Endothelial cell of umbilical vein (primary cell): ENCODE data around the gene EMC7. TPM values are rescaled to one million over a fixed set of nuclear protein-coding genes. Genes with fewer than 3 reads are reported as not detected.
"Not testable (repeated sequence)": the region's sequence is repeated elsewhere in the genome, so short reads cannot be mapped to it uniquely, and the experiment has no call there.

Source experiments
- BruUV-seq: library from RNA; stranded (reverse); fragments of 400-500 nt; replicated peaks from 2 replicates; lab custom pipeline; 2021; lab: Mats Ljungman, UMichigan
- CTCF ChIA-PET: fragments of 300-600, 350-600 bp; sonication (Branson Sonifier 250); formaldehyde crosslinking; loops from one replicate; lab custom pipeline; 2021; ENCODE audit warnings: antibody characterized with exemption, inconsistent platforms; lab: Charles Lee
- POLR2A ChIA-PET: fragments of 300-600, 350-600 bp; sonication (Branson Sonifier 250); formaldehyde crosslinking; loops from one replicate; lab custom pipeline; 2021; ENCODE audit warnings: antibody characterized with exemption, inconsistent platforms; lab: Charles Lee
- DNase-seq: peaks from one replicate; pipeline ENCODE4 v3.0.0-alpha.2; 2011; ENCODE audit warnings: low read depth, low spot score
- FAIRE-seq: peaks from 2 replicates; lab custom pipeline; 2011; peaks lifted over from hg19 to GRCh38; lab: Jason Lieb, UNC
- H2AFZ ChIP-seq: 2 replicates; pipeline ENCODE4 v1.6.0; 2012; ENCODE audit warnings: low read depth, low read length, control low read depth, inconsistent platforms
- H3K27ac ChIP-seq: 2 replicates; pipeline ENCODE4 v1.5.1; 2011; ENCODE audit warnings: low read depth, mild to moderate bottlenecking, control low read depth, low read length, moderate library complexity; ENCODE audit not compliant: insufficient read depth
- H3K27me3 ChIP-seq, 2 experiments: 2 replicates each; pipeline versions ENCODE4 v1.6.0 to v1.6.1; 2011; ENCODE audit warnings: low read length in 2 of 2, mixed read lengths in 1 of 2; ENCODE audit not compliant: control insufficient read depth in 2 of 2, insufficient read depth in 2 of 2
- H3K36me3 ChIP-seq, 2 experiments: 2 replicates in 1 of 2; 3 replicates in 1 of 2; pipeline ENCODE4 v1.5.1; 2011; ENCODE audit warnings: low read length in 2 of 2, mild to moderate bottlenecking in 1 of 2, moderate library complexity in 1 of 2; ENCODE audit not compliant: control insufficient read depth in 2 of 2, insufficient read depth in 2 of 2; ENCODE audit errors: extremely low read depth in 1 of 2
- H3K4me1 ChIP-seq: 3 replicates; pipeline ENCODE4 v1.5.1; 2011; ENCODE audit warnings: mild to moderate bottlenecking, low read length; ENCODE audit not compliant: control insufficient read depth, insufficient read depth; ENCODE audit errors: extremely low read depth
- H3K4me2 ChIP-seq: 2 replicates; pipeline ENCODE4 v1.6.1; 2011; ENCODE audit warnings: low read length, control low read depth, mixed read lengths; ENCODE audit not compliant: insufficient read depth
- H3K4me3 ChIP-seq, 3 experiments: fragments of 200-600 bp in 1 of 3; sonication (generic), shearing (Covaris generic) in 1 of 3; replicated peaks in 1 of 3; 2 replicates each; pipeline ENCODE4 v1.5.1; 2011 to 2016; ENCODE audit warnings: control low read depth in 3 of 3, low read length in 3 of 3, mild to moderate bottlenecking in 2 of 3, inconsistent platforms in 1 of 3, low read depth in 1 of 3, moderate library complexity in 1 of 3; ENCODE audit not compliant: insufficient read depth in 1 of 3
- H3K79me2 ChIP-seq: 2 replicates; pipeline ENCODE4 v1.6.0; 2012; ENCODE audit warnings: low read length, inconsistent platforms; ENCODE audit not compliant: control insufficient read depth, insufficient read depth
- H3K9ac ChIP-seq: replicated peaks from 2 replicates; pipeline ENCODE3; 2011; ENCODE audit warnings: low read length, control low read depth; ENCODE audit not compliant: insufficient read depth; ENCODE audit errors: extremely low read depth
- H3K9me1 ChIP-seq: replicated peaks from 3 replicates; pipeline ENCODE4 v1.6.0; 2011; ENCODE audit warnings: mild to moderate bottlenecking, low read length; ENCODE audit not compliant: control insufficient read depth, insufficient read depth; ENCODE audit errors: extremely low read depth
- H3K9me3 ChIP-seq: replicated peaks from 2 replicates; pipeline ENCODE4 v1.5.1; 2012; ENCODE audit warnings: low read length, inconsistent platforms; ENCODE audit not compliant: control insufficient read depth, insufficient read depth
- H4K20me1 ChIP-seq: replicated peaks from 2 replicates; pipeline ENCODE3; 2011; ENCODE audit warnings: mild to moderate bottlenecking, low read length; ENCODE audit not compliant: control insufficient read depth, insufficient read depth; ENCODE audit errors: extremely low read depth
- dilution Hi-C: fragments of 300-500 bp; cut with MboI; formaldehyde crosslinking; loops from one replicate; pipeline ENCODE4 v1.15.0; 2019; ENCODE audit warnings: low sequenced_read_pairs; ENCODE audit not compliant: extremely low pct_ligation_motif_present
- intact Hi-C: fragments of 100-400 bp; cut with micrococcal nuclease; formaldehyde crosslinking; loops from one replicate; pipeline ENCODE4 v1.10.0; 2022
- polyA plus RNA-seq, 4 experiments: library from polyadenylated mRNA; depleted of rRNA in 3 of 4; stranded (reverse) in 3 of 4; unstranded in 1 of 4; fragments of >200 nt; gene quantifications; 2 replicates each; pipeline versions ENCODE4 v1.2.1 to v1.2.3, GENCODE V29; 2011 to 2012; ENCODE audit warnings: missing spikeins in 1 of 4
- total RNA-seq: library from RNA; stranded (reverse); gene quantifications from 2 replicates; pipeline ENCODE4 v1.2.3, GENCODE V29; 2021

The EMC7 gene
- total and polyA plus RNA-seq, 2 donors (not counting 3 experiments of a cell fraction or from before 2014, with no cell fraction given), result 57.0 to 70.6 TPM

DNA sequence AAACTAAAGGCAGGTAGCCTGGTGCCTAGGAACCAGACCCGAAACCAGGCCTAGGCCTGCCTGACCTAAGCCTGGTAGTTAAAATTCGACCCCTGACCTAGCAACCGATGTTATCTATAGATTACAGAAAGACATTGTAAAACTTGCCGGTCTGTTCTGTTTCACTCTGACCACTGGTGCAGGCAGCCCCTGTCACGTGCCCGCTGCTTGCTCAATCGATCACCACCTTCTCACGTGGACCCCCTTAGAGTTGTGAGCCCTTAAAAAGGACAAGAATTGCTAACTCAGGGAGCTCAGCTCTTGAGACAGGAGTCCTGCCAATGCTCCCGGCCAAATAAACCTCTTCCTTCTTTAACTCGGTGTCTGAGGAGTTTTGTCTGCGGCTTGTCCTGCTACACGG lies 20.1 kb upstream of the EMC7 start:
- not testable (repeated sequence) for BruUV-seq, H3K79me2 ChIP-seq, H3K9me3 ChIP-seq

GRCh38 chr15:34120420-34120819 lies 18.8 kb upstream of the EMC7 start:
- FAIRE-seq, POLR2A ChIA-PET: not testable (repeated sequence)
- CTCF ChIA-PET, result interaction anchor here (1.2 kb wide), 1 partner anchor 89 kb away, joined by 6 read pairs; the partner anchor contains the start of gene KATNBL1

More for the DNA sequence above, 20.1 kb upstream of the EMC7 start:
- H3K9ac ChIP-seq, H3K4me3 ChIP-seq, H4K20me1 ChIP-seq, H3K27me3 ChIP-seq, H2AFZ ChIP-seq, H3K9me1 ChIP-seq, POLR2A ChIA-PET, FAIRE-seq, H3K27ac ChIP-seq, DNase-seq, H3K36me3 ChIP-seq, dilution Hi-C loops, H3K4me2 ChIP-seq: not testable (repeated sequence)
- peaks cover 16% of the 10 kb centered on the region for H3K4me1 ChIP-seq
- CTCF ChIA-PET, result interaction anchor here (4.8 kb wide), 1 partner anchor 87 kb away, joined by 25 read pairs; the partner anchor contains the start of gene KATNBL1
- intact Hi-C loops, result loop anchor here (1.0 to 10.0 kb wide), 2 partner anchors 19 to 1183 kb away; partner anchors contain the start of gene PGBD4

More at GRCh38 chr15:34120420-34120819, 18.8 kb upstream of the EMC7 start:
- BruUV-seq, DNase-seq, H3K79me2 ChIP-seq, H3K4me2 ChIP-seq, H3K4me3 ChIP-seq, H4K20me1 ChIP-seq, H3K27ac ChIP-seq, H3K9ac ChIP-seq, dilution Hi-C loops, H3K27me3 ChIP-seq, H3K36me3 ChIP-seq, H3K9me3 ChIP-seq, H2AFZ ChIP-seq, H3K9me1 ChIP-seq: not testable (repeated sequence)
- H3K4me1 ChIP-seq, result peaks cover 16% of the 10 kb centered on the region
- intact Hi-C loops, result loop anchor here (10.0 kb wide), 1 partner anchor 1184 kb away; no protein-coding TSS in a partner anchor
